Measurements from ENCODE around the gene LAPTM5.
"Not testable (repeated sequence)": the region's sequence is repeated elsewhere in the genome, so short reads cannot be mapped to it uniquely, and the experiment has no call there.

The LAPTM5 gene

GRCh38 chr1:30768830-30769718 is 11.5 kb upstream of the LAPTM5 start:
- no peaks in the 10 kb centered on the region for H3K9me3 ChIP-seq (ENCODE audit: control insufficient read depth, insufficient read depth, low read length)
- H3K36me3 ChIP-seq (ENCODE audit: control insufficient read depth, insufficient read depth, low read length) = no peaks in the 10 kb centered on the region
- H3K27ac ChIP-seq (ENCODE audit: low read length) = no peak overlapping the region
- no peak for DNase-seq (ENCODE audit: low read depth, low spot score)
- WGBS (ENCODE audit: insufficient coverage, insufficient read length) = no CpG with 5 or more reads among the region's 20 CpGs
- H3K4me1 ChIP-seq (ENCODE audit: control insufficient read depth, insufficient read depth, low read length) = no peaks in the 10 kb centered on the region
- H3K27me3 ChIP-seq (ENCODE audit: control insufficient read depth, insufficient read depth, low read length) = no peaks in the 10 kb centered on the region
- no peak overlapping the region for H3K4me3 ChIP-seq (ENCODE audit: low read length)

GRCh38 chr1:30768159-30768829 is 10.7 kb upstream of the LAPTM5 start:
- no peaks in the 10 kb centered on the region for H3K4me1 ChIP-seq (ENCODE audit: control insufficient read depth, insufficient read depth, low read length)
- DNase-seq (ENCODE audit: low read depth, low spot score) = no peak
- H3K9me3 ChIP-seq (ENCODE audit: control insufficient read depth, insufficient read depth, low read length) = no peaks in the 10 kb centered on the region
- no peak overlapping the region for H3K4me3 ChIP-seq (ENCODE audit: low read length)
- H3K27ac ChIP-seq (ENCODE audit: low read length) = no peak overlapping the region
- no peaks in the 10 kb centered on the region for H3K36me3 ChIP-seq (ENCODE audit: control insufficient read depth, insufficient read depth, low read length)
- WGBS (ENCODE audit: insufficient coverage, insufficient read length) = no CpG with 5 or more reads among the region's 9 CpGs
- no peaks in the 10 kb centered on the region for H3K27me3 ChIP-seq (ENCODE audit: control insufficient read depth, insufficient read depth, low read length)

- no CpG with 5 or more reads among the region's 8 CpGs for WGBS (ENCODE audit: insufficient coverage, insufficient read length)
- not testable (repeated sequence) for H3K27me3 ChIP-seq (ENCODE audit: control insufficient read depth, insufficient read depth, low read length); H3K4me3 ChIP-seq (ENCODE audit: low read length); DNase-seq (ENCODE audit: low read depth, low spot score); H3K9me3 ChIP-seq (ENCODE audit: control insufficient read depth, insufficient read depth, low read length); H3K36me3 ChIP-seq (ENCODE audit: control insufficient read depth, insufficient read depth, low read length); H3K4me1 ChIP-seq (ENCODE audit: control insufficient read depth, insufficient read depth, low read length); H3K27ac ChIP-seq (ENCODE audit: low read length)
These were observed 9.4 kb upstream of the LAPTM5 start for GRCh38 chr1:30766948-30767347.

- H3K4me1 ChIP-seq (ENCODE audit: control insufficient read depth, insufficient read depth, low read length) = no peaks in the 10 kb centered on the region
- H3K27me3 ChIP-seq (ENCODE audit: control insufficient read depth, insufficient read depth, low read length) = no peaks in the 10 kb centered on the region
- WGBS (ENCODE audit: insufficient coverage, insufficient read length) = no CpG with 5 or more reads among the region's 15 CpGs
- H3K36me3 ChIP-seq (ENCODE audit: control insufficient read depth, insufficient read depth, low read length) = no peaks in the 10 kb centered on the region
- H3K27ac ChIP-seq (ENCODE audit: low read length) = no peak overlapping the region
- H3K4me3 ChIP-seq (ENCODE audit: low read length) = no peak overlapping the region
- H3K9me3 ChIP-seq (ENCODE audit: control insufficient read depth, insufficient read depth, low read length) = no peaks in the 10 kb centered on the region
- no peak for DNase-seq (ENCODE audit: low read depth, low spot score)
These were observed 8.2 kb upstream of the LAPTM5 start for GRCh38 chr1:30765556-30766434.

GRCh38 chr1:30764939-30765555 is 7.5 kb upstream of the LAPTM5 start:
- H3K4me1 ChIP-seq (ENCODE audit: control insufficient read depth, insufficient read depth, low read length) = no peaks in the 10 kb centered on the region; the same call in 1 of the 2 replicates
- no peaks in the 10 kb centered on the region for H3K27me3 ChIP-seq (ENCODE audit: control insufficient read depth, insufficient read depth, low read length)
- H3K9me3 ChIP-seq (ENCODE audit: control insufficient read depth, insufficient read depth, low read length) = no peaks in the 10 kb centered on the region
- no peak overlapping the region for H3K4me3 ChIP-seq (ENCODE audit: low read length)
- no peak for DNase-seq (ENCODE audit: low read depth, low spot score)
- H3K36me3 ChIP-seq (ENCODE audit: control insufficient read depth, insufficient read depth, low read length) = no peaks in the 10 kb centered on the region
- H3K27ac ChIP-seq (ENCODE audit: low read length) = no peak overlapping the region
- WGBS (ENCODE audit: insufficient coverage, insufficient read length) = no CpG with 5 or more reads among the region's 18 CpGs

- no peak for DNase-seq (ENCODE audit: low read depth, low spot score)
- no peak overlapping the region for H3K4me3 ChIP-seq (ENCODE audit: low read length)
- peaks cover 2% of the 10 kb centered on the region; the same call in 1 of the 2 replicates for H3K4me1 ChIP-seq (ENCODE audit: control insufficient read depth, insufficient read depth, low read length)
- no peaks in the 10 kb centered on the region for H3K36me3 ChIP-seq (ENCODE audit: control insufficient read depth, insufficient read depth, low read length)
- WGBS (ENCODE audit: insufficient coverage, insufficient read length) = no CpG with 5 or more reads among the region's 5 CpGs
- no peaks in the 10 kb centered on the region for H3K27me3 ChIP-seq (ENCODE audit: control insufficient read depth, insufficient read depth, low read length)
- H3K27ac ChIP-seq (ENCODE audit: low read length) = no peak overlapping the region
- no peaks in the 10 kb centered on the region for H3K9me3 ChIP-seq (ENCODE audit: control insufficient read depth, insufficient read depth, low read length)
These were observed 6.8 kb upstream of the LAPTM5 start for GRCh38 chr1:30764396-30764795.

GRCh38 chr1:30763651-30764248 is 6.2 kb upstream of the LAPTM5 start:
- no peak for DNase-seq (ENCODE audit: low read depth, low spot score)
- H3K27ac ChIP-seq (ENCODE audit: low read length) = no peak overlapping the region
- WGBS (ENCODE audit: insufficient coverage, insufficient read length) = no CpG with 5 or more reads among the region's 10 CpGs

GRCh38 chr1:30762930-30763650 is 5.5 kb upstream of the LAPTM5 start:
- no peaks in the 10 kb centered on the region for H3K9me3 ChIP-seq (ENCODE audit: control insufficient read depth, insufficient read depth, low read length)
- peaks cover 2% of the 10 kb centered on the region; the same call in 1 of the 2 replicates for H3K4me1 ChIP-seq (ENCODE audit: control insufficient read depth, insufficient read depth, low read length)
- H3K36me3 ChIP-seq (ENCODE audit: control insufficient read depth, insufficient read depth, low read length) = no peaks in the 10 kb centered on the region
- no peak overlapping the region for H3K4me3 ChIP-seq (ENCODE audit: low read length)
- DNase-seq (ENCODE audit: low read depth, low spot score) = no peak
- no peak overlapping the region for H3K27ac ChIP-seq (ENCODE audit: low read length)
- WGBS (ENCODE audit: insufficient coverage, insufficient read length) = no CpG with 5 or more reads among the region's 7 CpGs
- no peaks in the 10 kb centered on the region for H3K27me3 ChIP-seq (ENCODE audit: control insufficient read depth, insufficient read depth, low read length)

More at GRCh38 chr1:30763651-30764248, 6.2 kb upstream of the LAPTM5 start:
- peaks cover 2% of the 10 kb centered on the region; the same call in 1 of the 2 replicates for H3K4me1 ChIP-seq (ENCODE audit: control insufficient read depth, insufficient read depth, low read length)
- no peaks in the 10 kb centered on the region for H3K9me3 ChIP-seq (ENCODE audit: control insufficient read depth, insufficient read depth, low read length)
- no peaks in the 10 kb centered on the region for H3K36me3 ChIP-seq (ENCODE audit: control insufficient read depth, insufficient read depth, low read length)
- H3K27me3 ChIP-seq (ENCODE audit: control insufficient read depth, insufficient read depth, low read length) = no peaks in the 10 kb centered on the region
- H3K4me3 ChIP-seq (ENCODE audit: low read length) = no peak overlapping the region

- Histone ChIP-seq H3K27me3 (ENCODE audit: control insufficient read depth, insufficient read depth, low read length) (no peaks in the 10 kb centered on the region), H3K4me1 (ENCODE audit: control insufficient read depth, insufficient read depth, low read length) (peaks cover 2% of the 10 kb centered on the region; the same call in 1 of the 2 replicates), H3K9me3 (ENCODE audit: control insufficient read depth, insufficient read depth, low read length) (no peaks in the 10 kb centered on the region), H3K4me3 (ENCODE audit: low read length) (no peak overlapping the region), H3K36me3 (ENCODE audit: control insufficient read depth, insufficient read depth, low read length) (no peaks in the 10 kb centered on the region), H3K27ac (ENCODE audit: low read length) (no peak overlapping the region)
- WGBS (ENCODE audit: insufficient coverage, insufficient read length) = no CpG with 5 or more reads among the region's 6 CpGs
- no peak for DNase-seq (ENCODE audit: low read depth, low spot score)
These were observed 4.8 kb upstream of the LAPTM5 start for GRCh38 chr1:30762152-30762929.
